Activated B cell treated with CpG ODN at 0.5 μM for 24 hours (primary cell): ENCODE data around the gene RASA3. TPM values are rescaled to one million over a fixed set of nuclear protein-coding genes. Genes with fewer than 3 reads are reported as not detected.
A peak's percentile ranks its signal among the peaks of the same experiment; 100 is the strongest.

Experiments used
- ATAC-seq: fragments of 200-7000 bp; cut with Tn5 transposase; one replicate; pipeline ENCODE4 v1.10.0; 2021; ENCODE audit warnings: low read depth, mild to moderate bottlenecking, moderate library complexity
- CTCF ChIA-PET: fragments of 350-600 bp; sonication (Branson Sonifier 250); formaldehyde crosslinking; loops from one replicate; lab custom pipeline; 2021; ENCODE audit warnings: antibody characterized with exemption; lab: Charles Lee
- POLR2A ChIA-PET: fragments of 350-600 bp; sonication (Branson Sonifier 250); formaldehyde crosslinking; loops from one replicate; lab custom pipeline; 2021; ENCODE audit warnings: antibody characterized with exemption; lab: Charles Lee
- DNase-seq: peaks from one replicate; pipeline ENCODE4 v3.0.0; 2022
- H3K27ac Mint-ChIP-seq: one replicate; pipeline ENCODE4 v1.8.0; 2020; ENCODE audit warnings: mixed read lengths
- H3K27me3 Mint-ChIP-seq: one replicate; pipeline ENCODE4 v1.8.0; 2021; ENCODE audit warnings: mixed read lengths
- H3K36me3 Mint-ChIP-seq: one replicate; pipeline ENCODE4 v1.8.0; 2021; ENCODE audit warnings: low read depth, mixed read lengths
- H3K4me1 Mint-ChIP-seq: one replicate; pipeline ENCODE4 v1.8.0; 2021; ENCODE audit warnings: mixed read lengths
- H3K4me3 Mint-ChIP-seq: one replicate; pipeline ENCODE4 v1.8.0; 2020; ENCODE audit warnings: mild to moderate bottlenecking, mixed read lengths
- H3K9me3 Mint-ChIP-seq: one replicate; pipeline ENCODE4 v1.8.0; 2020; ENCODE audit warnings: mixed read lengths
- intact Hi-C: fragments of 100-400 bp; cut with micrococcal nuclease; formaldehyde crosslinking; loops from one replicate; pipeline ENCODE4 v1.15.1; 2024
- total RNA-seq: library from RNA; stranded (reverse); gene quantifications from 2 replicates; pipeline ENCODE4 v1.2.3, GENCODE V29; 2022
- TF ChIP-seq, protein P1 (sequence below): fragments of 200-600 bp; IDR thresholded peaks from one replicate; pipeline ENCODE4 v1.8.0; 2022; ENCODE audit warnings: antibody characterized with exemption, mild to moderate bottlenecking

Gene RASA3
- total RNA-seq, 1 donor from 2014 or later: 20.4 TPM

DNA sequence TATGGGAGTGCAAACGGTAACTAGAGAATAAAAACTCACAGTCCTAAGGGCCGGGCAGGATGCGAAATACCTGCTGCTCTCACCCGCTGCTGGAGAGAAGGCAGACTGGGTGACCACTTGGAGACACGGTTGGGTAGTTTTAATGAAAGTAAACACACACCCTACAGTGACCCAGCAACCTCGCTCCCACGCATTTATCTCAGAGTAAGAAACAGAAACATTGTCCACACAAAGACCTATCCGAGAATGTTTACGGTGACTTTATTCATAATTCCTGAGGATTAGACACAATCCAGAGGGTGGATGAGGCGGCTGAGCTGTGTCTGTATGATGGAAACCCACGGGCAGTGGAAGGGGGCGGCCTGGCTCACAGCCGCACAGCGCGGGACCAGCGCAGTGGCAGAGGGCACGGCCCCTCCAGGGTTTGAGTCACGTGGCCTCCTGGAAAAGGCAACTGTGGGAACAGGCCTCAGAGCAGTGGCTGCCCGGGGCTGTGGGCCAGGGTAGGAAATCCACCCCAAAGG, 85.0 kb downstream of the RASA3 start:
- Mint-ChIP-seq H3K4me3 (peak overlapping the region; percentile 58), H3K27me3 (no peaks in the 10 kb centered on the region), H3K36me3 (peaks cover 45% of the 10 kb centered on the region), H3K27ac (peak overlapping the region; percentile 74), H3K4me1 (peaks cover 78% of the 10 kb centered on the region), H3K9me3 (no peaks in the 10 kb centered on the region)
- POLR2A ChIA-PET: interaction anchor here (2.9 kb wide), 1 partner anchor 21 kb away, joined by 25 read pairs; no protein-coding TSS in a partner anchor
- intact Hi-C loops: no loop called here
- DNase-seq (no peak), ATAC-seq (no peak)
- CTCF ChIA-PET: no interaction called here
- TF ChIP-seq, protein P1, sequence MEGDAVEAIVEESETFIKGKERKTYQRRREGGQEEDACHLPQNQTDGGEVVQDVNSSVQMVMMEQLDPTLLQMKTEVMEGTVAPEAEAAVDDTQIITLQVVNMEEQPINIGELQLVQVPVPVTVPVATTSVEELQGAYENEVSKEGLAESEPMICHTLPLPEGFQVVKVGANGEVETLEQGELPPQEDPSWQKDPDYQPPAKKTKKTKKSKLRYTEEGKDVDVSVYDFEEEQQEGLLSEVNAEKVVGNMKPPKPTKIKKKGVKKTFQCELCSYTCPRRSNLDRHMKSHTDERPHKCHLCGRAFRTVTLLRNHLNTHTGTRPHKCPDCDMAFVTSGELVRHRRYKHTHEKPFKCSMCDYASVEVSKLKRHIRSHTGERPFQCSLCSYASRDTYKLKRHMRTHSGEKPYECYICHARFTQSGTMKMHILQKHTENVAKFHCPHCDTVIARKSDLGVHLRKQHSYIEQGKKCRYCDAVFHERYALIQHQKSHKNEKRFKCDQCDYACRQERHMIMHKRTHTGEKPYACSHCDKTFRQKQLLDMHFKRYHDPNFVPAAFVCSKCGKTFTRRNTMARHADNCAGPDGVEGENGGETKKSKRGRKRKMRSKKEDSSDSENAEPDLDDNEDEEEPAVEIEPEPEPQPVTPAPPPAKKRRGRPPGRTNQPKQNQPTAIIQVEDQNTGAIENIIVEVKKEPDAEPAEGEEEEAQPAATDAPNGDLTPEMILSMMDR: no peak

DNA sequence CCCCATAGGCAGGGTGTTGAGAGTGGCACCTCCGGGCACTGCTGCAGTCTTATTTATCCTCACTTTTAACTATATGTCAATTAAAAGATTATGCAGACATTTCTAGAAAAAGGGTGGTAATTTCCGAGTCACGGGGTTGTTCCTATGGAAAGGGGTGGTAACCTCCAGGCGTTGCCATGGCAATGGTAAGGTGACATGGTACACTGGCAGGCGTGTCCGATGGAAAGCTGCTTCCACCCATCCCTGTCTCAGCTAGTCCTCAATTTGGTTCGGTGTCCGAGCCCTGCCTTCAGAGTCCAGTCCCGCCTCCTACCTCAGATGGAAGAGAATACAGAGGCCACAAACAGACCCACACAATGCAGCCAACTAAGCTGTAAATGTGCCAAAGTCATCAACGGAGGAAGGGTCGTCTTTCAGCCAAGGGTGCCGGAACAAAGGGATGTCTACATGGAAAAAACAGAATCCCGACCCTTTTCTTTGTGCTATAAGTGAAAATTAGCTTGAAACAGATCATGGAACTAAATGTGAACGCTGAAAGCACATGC, 85.9 kb downstream of the RASA3 start:
- peak overlapping the region; percentile 74 for H3K27ac Mint-ChIP-seq
- H3K4me3 Mint-ChIP-seq: no peak overlapping the region
- POLR2A ChIA-PET: no interaction called here
- no peaks in the 10 kb centered on the region for H3K27me3 Mint-ChIP-seq
- peaks cover 69% of the 10 kb centered on the region for H3K4me1 Mint-ChIP-seq
- H3K36me3 Mint-ChIP-seq: peaks cover 47% of the 10 kb centered on the region
- ATAC-seq: no peak
- no peaks in the 10 kb centered on the region for H3K9me3 Mint-ChIP-seq
- CTCF ChIA-PET: no interaction called here
- TF ChIP-seq, protein P1: no peak
- intact Hi-C loops: no loop called here
- no peak for DNase-seq

DNA sequence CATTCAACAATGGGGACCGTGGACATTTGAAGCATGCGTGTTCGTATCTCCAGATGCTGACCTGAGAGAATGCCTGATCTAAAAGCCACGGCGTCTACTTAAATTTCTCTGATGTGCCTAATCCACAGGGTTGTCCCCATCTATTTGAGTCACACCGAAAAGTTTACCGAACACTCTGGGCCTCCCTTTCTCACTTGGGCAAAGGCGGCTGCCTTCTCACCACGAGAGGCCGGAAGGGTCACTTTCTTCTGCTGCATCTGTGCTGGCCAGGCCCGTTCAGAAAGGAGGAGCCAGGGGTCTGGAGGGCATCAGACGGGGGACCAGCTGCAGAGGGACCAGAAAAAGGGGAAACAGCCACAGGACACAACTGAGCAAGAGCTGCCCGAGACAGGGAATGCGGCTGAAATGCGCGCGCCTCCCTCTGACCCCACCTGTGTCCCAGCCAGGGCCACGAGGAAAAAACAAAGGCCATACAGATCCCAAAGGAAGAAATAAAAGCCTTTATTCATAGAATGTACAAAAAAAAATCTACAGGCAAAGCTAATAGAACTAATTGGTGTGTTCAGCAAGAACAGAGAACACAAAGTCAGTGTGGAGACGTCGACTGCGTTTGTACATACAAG, 87.2 kb downstream of the RASA3 start:
- H3K4me3 Mint-ChIP-seq: no peak overlapping the region

DNA sequence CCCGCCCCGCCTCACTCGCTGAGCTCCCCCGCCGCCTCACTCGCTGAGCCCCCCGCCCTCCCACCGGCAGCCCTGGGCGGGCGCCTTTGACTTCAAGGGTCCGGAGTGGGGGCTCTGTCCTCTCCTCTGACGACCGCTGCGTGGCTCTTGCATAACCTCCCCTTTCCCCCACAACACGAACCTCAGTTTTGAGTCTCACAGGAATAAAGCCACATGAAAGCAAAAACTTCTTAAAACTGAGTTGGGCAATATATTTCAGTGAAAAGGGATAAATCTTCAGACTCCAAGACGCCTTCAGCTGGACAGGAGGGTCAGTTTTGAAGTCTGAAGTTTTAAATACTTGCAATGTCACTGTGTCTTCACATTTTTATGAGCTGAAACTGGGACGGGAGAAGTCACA, 87.9 kb downstream of the RASA3 start:
- POLR2A ChIA-PET: no interaction called here
- intact Hi-C loops: no loop called here
- H3K9me3 Mint-ChIP-seq: no peaks in the 10 kb centered on the region
- H3K36me3 Mint-ChIP-seq: peaks cover 54% of the 10 kb centered on the region
- TF ChIP-seq, protein P1: no peak
- ATAC-seq: no peak
- H3K27me3 Mint-ChIP-seq: no peaks in the 10 kb centered on the region
- peaks cover 53% of the 10 kb centered on the region for H3K4me1 Mint-ChIP-seq
- H3K4me3 Mint-ChIP-seq: no peak overlapping the region
- H3K27ac Mint-ChIP-seq: peak overlapping the region; percentile 35
- no peak for DNase-seq
- CTCF ChIA-PET: no interaction called here

More for the DNA sequence above, 87.2 kb downstream of the RASA3 start:
- Mint-ChIP-seq H3K36me3 (peaks cover 50% of the 10 kb centered on the region), H3K27ac (peak overlapping the region; percentile 35), H3K27me3 (no peaks in the 10 kb centered on the region), H3K9me3 (no peaks in the 10 kb centered on the region), H3K4me1 (peaks cover 59% of the 10 kb centered on the region)
- ChIA-PET CTCF (no interaction called here), POLR2A (no interaction called here)
- ATAC-seq (no peak), DNase-seq (no peak)
- TF ChIP-seq, protein P1: no peak
- intact Hi-C loops: no loop called here

DNA sequence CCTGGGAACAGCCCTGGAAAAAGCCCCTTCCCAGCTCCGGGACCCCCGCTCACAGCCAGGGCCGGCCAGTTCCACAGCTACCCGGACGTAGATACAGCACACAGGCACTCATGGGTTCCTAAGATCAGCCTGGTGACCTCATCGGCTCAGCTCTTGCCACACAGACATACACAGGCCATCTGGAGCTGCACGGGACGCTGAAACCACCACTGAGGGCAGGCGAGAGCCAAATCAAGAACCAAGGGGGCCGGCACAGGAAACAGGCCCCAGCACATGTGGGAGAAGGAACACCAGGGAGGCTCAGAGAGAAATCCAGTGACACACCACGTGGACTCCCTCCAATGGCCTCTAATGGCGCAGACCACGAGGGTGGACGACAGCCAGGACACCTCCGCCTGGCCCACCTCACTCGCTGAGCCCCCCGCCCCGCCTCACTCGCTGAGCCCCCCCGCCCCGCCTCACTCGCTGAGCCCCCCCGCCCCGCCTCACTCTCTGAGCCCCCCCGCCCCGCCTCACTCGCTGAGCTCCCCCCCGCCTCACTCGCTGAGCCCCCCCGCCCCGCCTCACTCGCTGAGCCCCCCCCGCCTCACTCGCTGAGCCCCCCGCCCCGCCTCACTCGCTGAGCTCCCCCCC, 88.9 kb downstream of the RASA3 start:
- TF ChIP-seq, protein P1: no peak
- intact Hi-C loops: no loop called here
- no peaks in the 10 kb centered on the region for H3K9me3 Mint-ChIP-seq
- DNase-seq (no peak), ATAC-seq (peak; percentile 70)
- ChIA-PET POLR2A (no interaction called here), CTCF (no interaction called here)
- H3K4me1 Mint-ChIP-seq: peaks cover 45% of the 10 kb centered on the region
- peak overlapping the region; percentile 53 for H3K27ac Mint-ChIP-seq
- no peaks in the 10 kb centered on the region for H3K27me3 Mint-ChIP-seq
- peaks cover 51% of the 10 kb centered on the region for H3K36me3 Mint-ChIP-seq
- H3K4me3 Mint-ChIP-seq: no peak overlapping the region
